Tibial nerve (tissue), 3 donors: ENCODE results near the gene GBA2.

Source experiments
- POLR2A ChIP-seq, 2 donors: fragments of 450-650 bp; IDR thresholded peaks; one replicate each; pipeline ENCODE4 v1.6.1; 2017; ENCODE audit warnings: antibody characterized with exemption in 2 of 2, mild to moderate bottlenecking in 2 of 2, moderate library complexity in 2 of 2
- TF ChIP-seq, protein P1 (sequence below), 5 experiments: fragments of 200-600 bp in 3 of 5; fragments of 450-650 bp in 2 of 5; sonication (generic) in 3 of 5; IDR thresholded peaks; one replicate each; pipeline ENCODE4 v1.5.1; 2016 to 2019; ENCODE audit warnings: antibody characterized with exemption in 5 of 5, mild to moderate bottlenecking in 3 of 5, moderate library complexity in 2 of 5

DNA sequence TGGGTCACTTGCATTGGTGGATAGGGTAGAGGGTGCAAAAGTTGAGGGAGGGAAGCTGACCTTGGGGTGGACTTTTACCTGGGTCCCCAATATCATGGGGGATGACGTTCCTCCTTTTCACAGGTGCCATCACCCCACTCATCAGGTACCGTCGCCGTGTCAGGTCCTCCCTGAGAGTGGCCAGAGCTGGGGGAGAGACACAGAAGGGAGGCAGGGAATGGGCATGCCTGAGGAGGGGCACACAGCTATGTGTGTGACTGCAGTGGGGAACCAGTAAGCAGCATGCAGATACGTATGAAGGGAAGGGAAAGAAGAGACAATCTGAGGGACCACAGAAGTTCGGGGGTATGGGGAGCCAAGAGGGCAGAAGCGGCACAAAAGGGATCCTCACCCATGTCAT, 10.1 kb downstream of the GBA2 start:
- TF ChIP-seq, protein P1, sequence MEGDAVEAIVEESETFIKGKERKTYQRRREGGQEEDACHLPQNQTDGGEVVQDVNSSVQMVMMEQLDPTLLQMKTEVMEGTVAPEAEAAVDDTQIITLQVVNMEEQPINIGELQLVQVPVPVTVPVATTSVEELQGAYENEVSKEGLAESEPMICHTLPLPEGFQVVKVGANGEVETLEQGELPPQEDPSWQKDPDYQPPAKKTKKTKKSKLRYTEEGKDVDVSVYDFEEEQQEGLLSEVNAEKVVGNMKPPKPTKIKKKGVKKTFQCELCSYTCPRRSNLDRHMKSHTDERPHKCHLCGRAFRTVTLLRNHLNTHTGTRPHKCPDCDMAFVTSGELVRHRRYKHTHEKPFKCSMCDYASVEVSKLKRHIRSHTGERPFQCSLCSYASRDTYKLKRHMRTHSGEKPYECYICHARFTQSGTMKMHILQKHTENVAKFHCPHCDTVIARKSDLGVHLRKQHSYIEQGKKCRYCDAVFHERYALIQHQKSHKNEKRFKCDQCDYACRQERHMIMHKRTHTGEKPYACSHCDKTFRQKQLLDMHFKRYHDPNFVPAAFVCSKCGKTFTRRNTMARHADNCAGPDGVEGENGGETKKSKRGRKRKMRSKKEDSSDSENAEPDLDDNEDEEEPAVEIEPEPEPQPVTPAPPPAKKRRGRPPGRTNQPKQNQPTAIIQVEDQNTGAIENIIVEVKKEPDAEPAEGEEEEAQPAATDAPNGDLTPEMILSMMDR (IDR thresholded peaks at IDR 0.05), result no peak
- TF ChIP-seq POLR2A (IDR thresholded peaks at IDR 0.05), result no peak
